Measurements from ENCODE around the gene DOCK1.
"Not testable (repeated sequence)": the region's sequence is repeated elsewhere in the genome, so short reads cannot be mapped to it uniquely, and the experiment has no call there.

DOCK1 gene

GRCh38 chr10:126904818-126905701 lies at the start of gene DOCK1:
DOCK1 (plus strand) TSS chr10:126905428; CDS start chr10:126905518, 90 bp downstream.
- no peak for DNase-seq (ENCODE audit: low read depth in 2 of 2)

- DNase-seq (ENCODE audit: low read depth in 2 of 2): no peak
Observed at GRCh38 chr10:126857178-126857806, 47.9 kb upstream of the DOCK1 start.

GRCh38 chr10:126867567-126868365 lies 37.5 kb upstream of the DOCK1 start:
- no peak for DNase-seq (ENCODE audit: low read depth in 2 of 2)

GRCh38 chr10:126868371-126868770 lies 36.9 kb upstream of the DOCK1 start:
- DNase-seq (ENCODE audit: low read depth in 2 of 2): no peak

GRCh38 chr10:126872135-126872534 lies 33.1 kb upstream of the DOCK1 start:
- no peak for DNase-seq (ENCODE audit: low read depth in 2 of 2)

- DNase-seq (ENCODE audit: low read depth in 2 of 2): no peak
Observed at GRCh38 chr10:126872768-126873167, 32.5 kb upstream of the DOCK1 start.

GRCh38 chr10:126876456-126876855 lies 28.8 kb upstream of the DOCK1 start:
- DNase-seq (ENCODE audit: low read depth in 2 of 2): no peak

- no peak for DNase-seq (ENCODE audit: low read depth in 2 of 2)
Observed at GRCh38 chr10:126877390-126877789, 27.8 kb upstream of the DOCK1 start.

- DNase-seq (ENCODE audit: low read depth in 2 of 2): no peak
Observed at GRCh38 chr10:126878594-126878993, 26.6 kb upstream of the DOCK1 start.

GRCh38 chr10:126880926-126881325 lies 24.3 kb upstream of the DOCK1 start:
- DNase-seq (ENCODE audit: low read depth in 2 of 2): no peak

- not testable (repeated sequence) for DNase-seq (ENCODE audit: low read depth in 2 of 2)
Observed at GRCh38 chr10:126882055-126882454, 23.2 kb upstream of the DOCK1 start.

- not testable (repeated sequence) for DNase-seq (ENCODE audit: low read depth in 2 of 2)
Observed at GRCh38 chr10:126888436-126888835, 16.8 kb upstream of the DOCK1 start.

GRCh38 chr10:126889421-126889820 lies 15.8 kb upstream of the DOCK1 start:
- no peak for DNase-seq (ENCODE audit: low read depth in 2 of 2)

GRCh38 chr10:126890797-126891196 lies 14.4 kb upstream of the DOCK1 start:
- not testable (repeated sequence) for DNase-seq (ENCODE audit: low read depth in 2 of 2)

- DNase-seq (ENCODE audit: low read depth in 2 of 2): no peak
Observed at GRCh38 chr10:126892226-126893175, 12.7 kb upstream of the DOCK1 start.

- DNase-seq (ENCODE audit: low read depth in 2 of 2): no peak
Observed at GRCh38 chr10:126893206-126893605, 12.0 kb upstream of the DOCK1 start.

GRCh38 chr10:126893841-126894240 lies 11.4 kb upstream of the DOCK1 start:
- DNase-seq (ENCODE audit: low read depth in 2 of 2): no peak

- DNase-seq (ENCODE audit: low read depth in 2 of 2): no peak
Observed at GRCh38 chr10:126895214-126895781, 9.9 kb upstream of the DOCK1 start.

- DNase-seq (ENCODE audit: low read depth in 2 of 2): no peak
Observed at GRCh38 chr10:126898460-126898859, 6.8 kb upstream of the DOCK1 start.

GRCh38 chr10:126899529-126899928 lies 5.7 kb upstream of the DOCK1 start:
- DNase-seq (ENCODE audit: low read depth in 2 of 2): not testable (repeated sequence)

- no peak for DNase-seq (ENCODE audit: low read depth in 2 of 2)
Observed at GRCh38 chr10:126902157-126902556, 3.1 kb upstream of the DOCK1 start.

All from activated CD8-positive, alpha-beta memory T cell treated with anti-CD3 and anti-CD28 coated beads for 4 hours (primary cell).